Astrocyte of the cerebellum (primary cell): Measurements from ENCODE around the gene KPNA1.

Experiments used
- DNase-seq: peaks from one replicate; pipeline ENCODE4 v3.0.0-alpha.2; 2011; ENCODE audit warnings: low read depth
- H3K4me3 ChIP-seq: 2 replicates; pipeline ENCODE4 v1.5.1; 2011; ENCODE audit warnings: mild to moderate bottlenecking, low read depth, low read length, moderate library complexity
- in situ Hi-C: cut with HindIII; loops from 2 replicates; pipeline ENCODE4 v1.10.0; 2017; ENCODE audit warnings: low sequenced_read_pairs
- TF ChIP-seq, protein P1 (sequence below): IDR thresholded peaks from 2 replicates; pipeline ENCODE4 v1.5.1; 2012; ENCODE audit warnings: low read length, low read depth, moderate library complexity, mild to moderate bottlenecking; ENCODE audit errors: missing control alignments

The KPNA1 gene

DNA sequence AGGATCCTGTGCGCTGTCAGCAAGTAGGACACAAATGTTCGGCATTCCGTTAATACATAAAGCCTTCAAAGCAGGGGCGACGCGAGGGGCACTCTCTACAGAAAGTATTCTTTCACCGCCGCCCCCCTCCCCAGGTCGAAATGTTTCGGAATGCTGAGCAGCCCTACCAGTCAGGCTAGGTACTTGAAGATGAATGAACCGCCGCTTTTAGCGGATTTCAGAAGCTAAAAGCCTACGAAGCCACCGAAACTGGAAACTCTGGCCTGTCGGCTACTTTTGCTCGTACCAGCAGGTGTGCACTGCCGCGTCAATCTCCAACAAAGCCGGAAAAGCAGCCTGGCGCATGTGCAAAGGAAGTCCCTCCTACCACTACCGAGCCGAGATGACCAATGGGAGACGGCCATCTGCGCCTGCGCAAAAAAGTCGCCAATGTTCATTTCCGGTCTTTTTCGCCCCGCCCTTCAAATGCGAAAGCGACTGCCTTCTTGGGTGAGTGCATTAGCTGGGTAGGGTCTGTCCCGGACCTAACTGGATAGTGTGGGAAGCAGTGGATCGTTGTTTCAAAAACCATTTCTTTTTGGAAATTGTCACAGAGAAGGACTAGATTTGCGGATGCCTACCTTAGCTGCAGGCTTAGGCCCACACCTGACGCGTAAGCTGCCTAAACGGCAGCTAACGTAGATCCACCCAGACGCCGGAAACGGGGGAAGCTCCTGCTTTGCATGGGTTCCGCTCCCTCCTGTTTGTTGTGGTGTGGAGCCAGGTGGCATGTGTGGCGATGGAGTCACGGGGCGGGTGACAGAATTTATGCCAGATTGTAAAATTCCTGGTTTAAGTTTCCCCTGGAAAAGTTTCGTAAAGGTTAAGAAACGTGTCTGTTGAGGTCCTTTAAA lies 98.7 kb downstream of the KPNA1 start, which contains the start of gene WDR5B:
Gene WDR5B (minus strand): TSS at position 301 of the 893 bp plus-strand sequence. CDS start 534 bp downstream, outside the sequence.
- in situ Hi-C loops = no loop called here
- H3K4me3 ChIP-seq = peak within 1 kb of the TSS; percentile 89
- DNase-seq = peak; percentile 96
- TF ChIP-seq, protein P1, sequence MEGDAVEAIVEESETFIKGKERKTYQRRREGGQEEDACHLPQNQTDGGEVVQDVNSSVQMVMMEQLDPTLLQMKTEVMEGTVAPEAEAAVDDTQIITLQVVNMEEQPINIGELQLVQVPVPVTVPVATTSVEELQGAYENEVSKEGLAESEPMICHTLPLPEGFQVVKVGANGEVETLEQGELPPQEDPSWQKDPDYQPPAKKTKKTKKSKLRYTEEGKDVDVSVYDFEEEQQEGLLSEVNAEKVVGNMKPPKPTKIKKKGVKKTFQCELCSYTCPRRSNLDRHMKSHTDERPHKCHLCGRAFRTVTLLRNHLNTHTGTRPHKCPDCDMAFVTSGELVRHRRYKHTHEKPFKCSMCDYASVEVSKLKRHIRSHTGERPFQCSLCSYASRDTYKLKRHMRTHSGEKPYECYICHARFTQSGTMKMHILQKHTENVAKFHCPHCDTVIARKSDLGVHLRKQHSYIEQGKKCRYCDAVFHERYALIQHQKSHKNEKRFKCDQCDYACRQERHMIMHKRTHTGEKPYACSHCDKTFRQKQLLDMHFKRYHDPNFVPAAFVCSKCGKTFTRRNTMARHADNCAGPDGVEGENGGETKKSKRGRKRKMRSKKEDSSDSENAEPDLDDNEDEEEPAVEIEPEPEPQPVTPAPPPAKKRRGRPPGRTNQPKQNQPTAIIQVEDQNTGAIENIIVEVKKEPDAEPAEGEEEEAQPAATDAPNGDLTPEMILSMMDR = peak; percentile 13

DNA sequence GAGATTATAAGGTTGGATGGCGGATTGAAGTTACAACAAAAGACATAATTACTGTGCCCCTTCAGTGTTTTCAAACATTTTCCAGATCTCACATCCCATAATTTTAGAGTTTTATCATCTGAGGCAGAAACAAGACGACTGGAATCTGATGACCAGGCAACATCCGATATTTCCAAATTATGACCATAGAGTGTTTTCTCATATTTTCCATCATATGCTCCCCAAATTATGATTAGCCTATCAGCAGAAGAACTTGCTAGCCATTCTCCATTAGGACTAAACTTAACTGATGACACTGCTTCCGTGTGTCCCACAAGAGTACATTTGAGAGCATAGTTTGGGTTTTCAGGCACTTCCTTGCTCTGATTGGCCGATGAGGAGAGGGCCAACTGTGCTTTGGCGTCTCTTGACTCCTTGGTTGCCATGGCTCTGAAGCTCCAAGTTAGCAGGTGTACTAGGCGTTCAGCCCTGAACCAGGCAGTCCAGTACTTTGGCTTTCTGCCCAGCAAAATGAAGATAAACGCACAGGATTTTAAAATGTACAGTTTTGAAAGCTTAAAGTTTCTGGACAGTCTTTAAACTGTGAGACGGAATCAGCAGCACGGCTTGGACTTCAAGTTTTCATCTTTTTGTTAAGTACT lies 99.5 kb downstream of the KPNA1 start:
- DNase-seq = peak; percentile 13
- H3K4me3 ChIP-seq = peak overlapping the region; percentile 89
- in situ Hi-C loops = no loop called here
- TF ChIP-seq, protein P1 = no peak

DNA sequence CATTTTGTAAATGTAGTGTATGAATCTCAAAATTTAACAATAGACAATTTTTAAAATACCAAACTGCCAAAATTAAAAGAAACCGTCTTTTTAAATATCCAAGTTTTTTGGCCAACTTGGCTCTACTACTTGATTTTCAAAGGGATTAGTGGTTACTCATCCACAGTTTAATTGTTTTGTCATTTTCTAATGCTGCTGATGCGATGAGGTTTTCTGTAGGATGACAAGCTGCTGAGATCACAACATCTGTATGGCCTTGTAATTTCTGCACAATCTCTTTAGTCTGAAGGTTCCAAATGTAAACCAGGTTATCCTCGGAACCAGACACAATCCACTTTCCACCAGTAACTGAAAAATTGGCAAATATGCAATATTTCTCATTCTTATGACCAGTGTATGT lies 100.3 kb downstream of the KPNA1 start:
- in situ Hi-C loops = no loop called here
- TF ChIP-seq, protein P1 = no peak
- no peak overlapping the region for H3K4me3 ChIP-seq
- DNase-seq = no peak

DNA sequence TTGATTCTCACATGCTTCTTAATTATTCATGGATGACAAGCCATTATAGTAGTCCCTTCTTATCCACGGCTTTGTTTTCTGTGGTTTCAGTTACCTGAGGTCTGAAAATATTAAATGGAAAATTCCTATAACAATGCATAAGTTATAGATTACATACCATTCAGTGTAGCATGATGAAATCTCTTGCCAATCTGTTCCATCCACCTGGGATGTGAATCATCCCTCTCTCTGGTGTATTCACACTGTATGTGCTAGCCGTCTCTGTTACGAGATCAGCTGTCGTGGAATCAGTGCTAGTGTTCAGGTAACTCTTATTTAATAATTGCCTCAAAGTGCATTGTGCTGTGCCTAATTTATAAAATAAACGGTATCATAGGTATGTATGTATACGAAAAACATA lies 104.1 kb downstream of the KPNA1 start:
- DNase-seq = no peak
- TF ChIP-seq, protein P1 = no peak
- in situ Hi-C loops = no loop called here
- H3K4me3 ChIP-seq = no peak overlapping the region

DNA sequence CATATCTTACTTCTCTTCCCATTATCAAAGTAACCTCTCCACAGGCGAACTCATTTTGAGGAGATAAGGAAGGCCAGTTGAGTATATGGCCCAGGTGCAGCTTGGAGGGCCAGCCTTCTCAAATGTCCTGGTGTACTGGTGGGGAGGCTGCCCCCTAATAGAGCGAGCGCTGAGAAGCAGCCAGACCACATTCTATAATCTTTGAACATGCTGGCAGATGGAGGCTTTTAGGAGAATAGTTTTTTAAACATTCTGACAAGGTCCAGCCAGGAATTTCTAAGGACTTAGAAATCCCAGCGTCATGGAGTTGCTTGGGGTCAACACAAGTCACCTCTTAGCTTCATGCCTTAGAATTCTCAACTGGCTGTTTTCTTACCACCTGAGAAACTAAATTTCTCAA lies 104.6 kb downstream of the KPNA1 start:
- DNase-seq = no peak
- no peak overlapping the region for H3K4me3 ChIP-seq
- in situ Hi-C loops = no loop called here
- TF ChIP-seq, protein P1 = no peak

DNA sequence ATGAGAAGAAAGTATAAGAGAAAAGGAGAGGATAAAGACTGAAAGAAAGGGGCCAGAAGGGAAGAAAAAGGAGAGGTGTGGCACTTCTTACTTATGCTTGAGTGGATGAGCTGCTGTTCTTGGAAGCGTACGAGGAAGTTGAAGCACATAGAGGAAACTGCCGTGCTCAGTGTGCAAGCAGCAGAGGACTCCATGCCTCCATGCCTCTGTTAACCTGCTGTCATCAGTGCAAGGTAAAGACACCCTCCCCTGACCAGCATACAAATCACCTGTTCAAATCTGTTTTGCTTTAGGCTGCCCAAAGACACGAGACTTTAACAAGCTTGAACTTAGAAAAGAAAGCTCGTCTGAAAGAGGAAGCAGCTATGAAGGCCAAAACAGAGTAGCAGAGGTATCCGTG lies 105.3 kb downstream of the KPNA1 start:
- H3K4me3 ChIP-seq = no peak overlapping the region
- DNase-seq = no peak
- TF ChIP-seq, protein P1 = no peak
- in situ Hi-C loops = no loop called here
